Tibial artery (tissue), 4 donors: Measurements from ENCODE around the gene TADA2A.
A peak's percentile ranks its signal among the peaks of the same experiment; 100 is the strongest.

Source experiments
- DNase-seq, 2 donors: peaks; one replicate each; pipeline ENCODE4 v3.0.0-alpha.2; 2019
- H3K27ac ChIP-seq, 2 donors: fragments of 200-600 bp; sonication (generic) in 1 of 2; 1 replicate in 1 of 2; 2 replicates in 1 of 2; pipeline ENCODE4 v1.5.1; 2018 to 2019; ENCODE audit warnings: mild to moderate bottlenecking in 1 of 2
- H3K27me3 ChIP-seq, 2 donors: fragments of 200-600 bp; sonication (generic) in 1 of 2; one replicate each; pipeline versions ENCODE4 v1.5.1 to v1.6.0; 2016 to 2019
- H3K36me3 ChIP-seq, 3 donors: fragments of 200-600 bp; sonication (generic) in 2 of 3; one replicate each; pipeline ENCODE4 v1.5.1; 2016 to 2019; ENCODE audit warnings: mild to moderate bottlenecking in 2 of 3
- H3K4me1 ChIP-seq, 4 donors: fragments of 200-600 bp; sonication (generic) in 2 of 4; 1 replicate in 3 of 4; 2 replicates in 1 of 4; pipeline ENCODE4 v1.5.1; 2016 to 2019
- H3K4me3 ChIP-seq, 2 donors: fragments of 200-600 bp; sonication (generic) in 1 of 2; 1 replicate in 1 of 2; 2 replicates in 1 of 2; pipeline ENCODE4 v1.5.1; 2018 to 2019; ENCODE audit warnings: mild to moderate bottlenecking in 2 of 2
- H3K9me3 ChIP-seq, 3 donors: fragments of 200-600 bp; sonication (generic) in 1 of 3; one replicate each; pipeline ENCODE4 v1.5.1; 2016 to 2019
- intact Hi-C: fragments of 100-400 bp; cut with DNase I; formaldehyde crosslinking; loops from one replicate; pipeline ENCODE4 v1.15.0; 2023; ENCODE audit warnings: low total_unique reads
- TF ChIP-seq, protein P1 (sequence below), 2 experiments: fragments of 200-600 bp in 1 of 2; fragments of 450-650 bp in 1 of 2; IDR thresholded peaks; one replicate each; pipeline ENCODE4 v1.5.1; 2017 to 2019; ENCODE audit warnings: antibody characterized with exemption in 2 of 2, mild to moderate bottlenecking in 1 of 2, moderate library complexity in 1 of 2

TADA2A gene

DNA sequence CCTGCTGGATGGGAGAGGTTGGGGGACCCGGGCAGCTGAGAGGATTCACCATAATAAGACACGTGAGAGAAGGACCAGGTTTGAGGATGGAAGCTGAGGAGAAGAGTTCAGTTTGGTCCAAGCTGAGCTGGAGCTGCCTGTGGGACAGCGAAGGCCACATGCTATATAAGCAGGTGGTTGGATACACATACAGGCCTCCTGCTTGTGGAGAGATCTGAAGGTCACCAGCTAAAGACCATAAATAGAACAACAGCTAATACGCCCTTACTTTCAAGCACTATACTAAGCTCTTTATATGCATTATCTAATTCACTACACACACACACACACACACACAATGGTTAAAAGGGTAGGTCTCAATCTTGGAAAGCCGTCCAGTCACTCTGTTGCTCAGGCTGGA, 115.1 kb downstream of the TADA2A start:
- H3K36me3 ChIP-seq: peaks cover 30 to 95% (median 68%) of the 10 kb centered on the region in 3 donors
- DNase-seq: no peak
- no peak overlapping the region for H3K27ac ChIP-seq
- H3K27me3 ChIP-seq: no peaks in the 10 kb centered on the region
- H3K9me3 ChIP-seq: no peaks in the 10 kb centered on the region
- intact Hi-C loops: no loop called here
- no peaks in the 10 kb centered on the region for H3K4me1 ChIP-seq
- no peak overlapping the region for H3K4me3 ChIP-seq
- TF ChIP-seq, protein P1, sequence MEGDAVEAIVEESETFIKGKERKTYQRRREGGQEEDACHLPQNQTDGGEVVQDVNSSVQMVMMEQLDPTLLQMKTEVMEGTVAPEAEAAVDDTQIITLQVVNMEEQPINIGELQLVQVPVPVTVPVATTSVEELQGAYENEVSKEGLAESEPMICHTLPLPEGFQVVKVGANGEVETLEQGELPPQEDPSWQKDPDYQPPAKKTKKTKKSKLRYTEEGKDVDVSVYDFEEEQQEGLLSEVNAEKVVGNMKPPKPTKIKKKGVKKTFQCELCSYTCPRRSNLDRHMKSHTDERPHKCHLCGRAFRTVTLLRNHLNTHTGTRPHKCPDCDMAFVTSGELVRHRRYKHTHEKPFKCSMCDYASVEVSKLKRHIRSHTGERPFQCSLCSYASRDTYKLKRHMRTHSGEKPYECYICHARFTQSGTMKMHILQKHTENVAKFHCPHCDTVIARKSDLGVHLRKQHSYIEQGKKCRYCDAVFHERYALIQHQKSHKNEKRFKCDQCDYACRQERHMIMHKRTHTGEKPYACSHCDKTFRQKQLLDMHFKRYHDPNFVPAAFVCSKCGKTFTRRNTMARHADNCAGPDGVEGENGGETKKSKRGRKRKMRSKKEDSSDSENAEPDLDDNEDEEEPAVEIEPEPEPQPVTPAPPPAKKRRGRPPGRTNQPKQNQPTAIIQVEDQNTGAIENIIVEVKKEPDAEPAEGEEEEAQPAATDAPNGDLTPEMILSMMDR (IDR thresholded peaks at IDR 0.05): no peak

DNA sequence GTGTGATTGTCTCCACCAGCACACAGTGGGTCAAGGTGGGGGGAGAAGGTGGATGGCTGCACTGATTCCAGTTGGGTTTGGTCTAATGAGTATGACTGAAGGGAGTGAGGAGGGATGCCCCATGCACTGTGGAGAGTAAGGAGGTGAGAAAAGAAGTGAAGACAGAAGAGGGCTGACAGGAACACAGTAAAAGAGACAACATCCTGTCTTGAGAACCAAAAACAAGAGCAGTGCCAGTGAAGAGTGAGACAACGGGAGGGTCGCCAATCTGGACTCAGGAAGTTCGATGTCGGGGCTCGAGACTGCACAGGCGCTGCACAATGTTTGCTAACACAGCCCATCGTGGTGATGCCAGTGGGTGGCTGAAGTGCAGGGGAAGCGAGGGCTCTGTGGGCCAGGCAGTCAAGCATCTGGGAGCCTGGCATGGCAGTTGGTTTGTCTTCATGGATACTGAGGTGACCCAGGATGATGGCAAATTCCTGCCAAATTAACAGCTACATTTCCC, 117.1 kb downstream of the TADA2A start:
- TF ChIP-seq, protein P1 (IDR thresholded peaks at IDR 0.05): no peak
- intact Hi-C loops: no loop called here
- peaks cover 17 to 88% (median 62%) of the 10 kb centered on the region in 3 donors for H3K36me3 ChIP-seq

DNA sequence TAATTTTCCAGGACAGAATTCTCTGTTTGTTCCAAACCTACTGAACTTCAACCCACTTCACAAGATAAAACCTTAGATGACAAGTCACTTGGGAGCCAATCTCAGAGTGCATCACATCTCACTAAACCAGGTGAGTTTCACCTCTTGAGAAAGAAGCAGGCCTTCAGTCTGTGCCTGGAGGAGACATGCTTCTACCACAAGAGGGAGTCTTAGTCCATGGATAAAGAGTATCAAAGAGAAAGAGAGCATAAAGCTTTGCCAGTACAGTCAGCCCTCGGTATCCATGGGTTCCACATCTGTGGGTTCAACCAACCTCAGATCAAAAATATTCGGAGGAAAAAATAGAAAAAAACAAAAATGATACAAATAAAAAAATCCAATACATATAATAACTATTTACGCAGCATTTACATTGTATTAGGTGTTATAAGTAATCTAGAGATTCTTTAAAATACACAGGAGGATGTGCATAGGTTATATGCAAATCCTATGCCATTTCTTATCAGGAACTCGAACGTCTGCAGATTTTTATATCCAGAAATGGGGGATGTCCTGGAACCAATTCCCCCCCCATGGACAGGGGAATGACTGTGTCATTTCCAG, 120.7 kb downstream of the TADA2A start:
- TF ChIP-seq, protein P1 (IDR thresholded peaks at IDR 0.05): peak; percentile 13
- DNase-seq: no peak
- no peak overlapping the region for H3K27ac ChIP-seq
- H3K4me1 ChIP-seq: no peaks in the 10 kb centered on the region
- no peaks in the 10 kb centered on the region for H3K9me3 ChIP-seq
- no peaks in the 10 kb centered on the region for H3K27me3 ChIP-seq
- intact Hi-C loops: no loop called here
- peaks cover 27 to 88% (median 74%) of the 10 kb centered on the region in 3 donors for H3K36me3 ChIP-seq
- no peak overlapping the region for H3K4me3 ChIP-seq

More for the DNA sequence above, 117.1 kb downstream of the TADA2A start:
- DNase-seq: no peak
- H3K4me3 ChIP-seq: no peak overlapping the region
- no peaks in the 10 kb centered on the region for H3K4me1 ChIP-seq
- H3K27ac ChIP-seq: no peak overlapping the region
- no peaks in the 10 kb centered on the region for H3K9me3 ChIP-seq
- no peaks in the 10 kb centered on the region for H3K27me3 ChIP-seq
